ENCODE measurements around the gene SECISBP2.

Gene SECISBP2

DNA sequence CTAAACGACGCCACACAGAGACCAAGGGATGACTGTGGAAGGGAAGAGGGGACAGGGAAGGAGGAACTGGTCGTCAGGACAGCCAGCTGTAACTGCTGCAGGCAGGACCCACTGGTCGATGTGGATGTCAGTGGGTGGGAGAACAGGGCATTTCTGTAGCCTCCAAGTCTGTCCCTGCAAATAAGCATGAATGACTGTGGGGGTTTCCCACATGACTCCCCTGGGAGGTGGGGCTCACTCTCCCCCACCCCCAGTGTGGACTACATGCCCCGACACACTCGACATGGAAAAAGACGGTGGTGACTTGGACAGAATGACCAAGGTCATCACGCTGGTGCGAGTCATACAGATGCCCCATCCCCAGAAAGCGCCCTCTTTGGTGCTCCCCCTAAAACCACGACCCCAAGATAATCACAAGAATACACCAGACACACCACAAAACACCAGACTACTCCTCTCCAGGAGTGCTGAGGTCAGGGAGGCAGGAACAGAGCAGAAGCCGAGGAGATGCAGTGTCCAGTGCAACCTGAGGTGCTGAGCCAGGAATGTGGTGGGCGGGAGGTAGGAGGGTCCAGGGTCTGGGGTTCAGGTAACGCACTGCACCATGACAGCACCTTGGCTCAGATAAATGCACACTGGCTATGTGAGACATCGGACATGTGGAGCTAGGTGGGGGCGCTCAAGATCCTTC lies 64.9 kb downstream of the SECISBP2 start:
- DNase-seq, result no peak

DNA sequence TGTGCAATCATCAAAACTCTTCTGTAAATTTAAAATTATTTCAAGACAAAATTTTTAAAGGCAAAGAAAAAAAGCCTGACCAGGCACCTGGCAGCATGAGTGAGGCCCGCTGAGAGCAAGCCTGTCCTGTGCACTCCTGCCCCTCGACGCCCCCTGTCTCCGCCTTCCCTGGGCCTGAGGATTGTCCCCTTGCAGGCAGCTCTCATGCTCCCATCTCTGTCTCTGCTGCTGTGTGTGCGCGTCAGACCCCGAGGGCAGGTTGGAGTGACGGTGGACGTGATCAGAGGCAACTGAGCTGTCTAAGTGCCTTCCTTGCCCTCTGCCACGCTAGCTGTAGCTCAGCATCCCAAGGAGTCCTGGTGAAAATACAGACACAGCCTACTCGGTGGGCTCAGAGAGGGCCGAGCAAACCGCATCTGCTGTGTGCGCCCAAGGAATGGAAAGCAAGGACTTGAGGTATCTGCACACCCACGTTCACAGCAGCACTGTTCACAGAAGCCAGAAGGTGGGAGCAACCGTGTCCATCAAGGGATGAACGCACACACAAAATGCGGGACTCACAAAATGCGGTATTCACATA lies 65.5 kb downstream of the SECISBP2 start:
- DNase-seq, result no peak

- DNase-seq, result no peak
These were observed 66.5 kb downstream of the SECISBP2 start for GRCh38 chr9:89384783-89385182.

GRCh38 chr9:89386206-89386605 lies 67.9 kb downstream of the SECISBP2 start:
- DNase-seq, result no peak

- no peak for DNase-seq
These were observed 68.5 kb downstream of the SECISBP2 start for GRCh38 chr9:89386797-89387196.

DNA sequence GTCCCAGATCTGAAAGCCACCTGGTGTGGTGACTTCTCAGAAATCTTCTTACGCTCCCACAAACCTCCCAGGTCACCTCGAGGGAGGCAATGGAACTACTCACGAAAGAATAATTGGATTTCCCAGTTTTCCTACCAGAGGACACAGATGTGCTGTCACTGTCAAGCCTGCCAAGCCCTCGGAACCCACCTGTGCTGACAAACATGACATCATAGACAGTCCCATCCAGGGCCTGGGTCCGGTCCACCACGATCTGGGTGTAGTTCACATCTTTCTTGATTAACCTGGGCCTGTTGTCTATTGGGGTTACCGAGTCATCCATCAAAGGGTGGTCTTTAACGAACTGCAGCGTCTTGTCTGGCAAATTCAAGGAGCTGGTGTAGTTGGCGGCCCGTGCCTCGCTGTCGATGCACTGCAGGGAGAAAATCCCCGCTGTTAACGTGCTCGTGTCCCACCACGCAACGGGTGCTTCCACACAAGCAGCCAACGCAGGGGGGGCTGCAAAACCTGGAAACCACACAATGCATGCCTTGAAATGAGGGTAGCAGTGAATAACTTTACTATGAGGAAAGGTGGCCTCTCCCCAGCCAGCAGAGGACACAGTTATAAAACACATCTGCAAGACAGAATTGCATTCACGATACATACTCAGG lies 69.0 kb downstream of the SECISBP2 start:
- no peak for DNase-seq

GRCh38 chr9:89388084-89388867 lies 70.0 kb downstream of the SECISBP2 start:
- DNase-seq, result no peak

DNA sequence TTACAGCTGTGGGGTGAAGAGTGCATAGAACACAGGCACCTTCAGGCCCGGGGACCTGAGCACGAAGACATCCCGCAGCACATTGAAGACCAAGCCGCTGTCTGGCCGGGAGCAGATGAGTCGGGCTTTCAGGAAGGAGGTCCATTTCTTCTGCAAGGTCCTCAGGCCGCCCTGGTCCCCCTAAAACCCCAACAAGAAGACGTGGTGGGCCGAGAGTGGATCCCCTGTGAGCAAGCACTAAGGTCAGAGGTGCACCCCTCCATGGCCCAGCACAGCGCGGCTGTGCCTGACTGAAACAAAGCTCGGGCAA lies 70.5 kb downstream of the SECISBP2 start:
- no peak for DNase-seq

GRCh38 chr9:89390068-89390555 lies 71.8 kb downstream of the SECISBP2 start:
- no peak for DNase-seq

DNA sequence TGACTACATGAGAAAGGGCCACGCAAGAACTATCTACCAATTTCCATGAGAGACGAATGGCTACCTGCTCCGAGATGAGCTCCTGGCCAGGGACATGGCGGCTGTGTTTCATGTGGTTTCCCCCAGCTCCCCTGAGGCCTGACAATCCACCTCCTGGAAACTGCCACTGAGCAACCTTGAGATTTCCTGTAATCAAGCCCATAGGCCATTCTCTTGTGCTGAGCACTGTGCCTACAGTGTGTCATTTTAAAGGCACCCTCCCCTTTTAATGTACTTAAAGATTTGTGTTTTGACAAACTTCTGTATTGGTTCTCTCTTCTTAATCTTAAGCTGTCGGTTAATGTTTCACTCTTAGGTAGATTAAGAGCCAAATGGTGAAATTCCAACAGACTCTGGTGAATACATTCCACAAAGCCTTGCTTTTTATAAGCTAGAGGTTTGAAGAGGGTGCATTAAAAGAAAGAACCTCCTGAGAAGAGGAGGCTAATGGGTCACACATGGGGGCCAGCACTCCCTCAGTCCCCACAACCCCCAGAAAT lies 72.3 kb downstream of the SECISBP2 start:
- DNase-seq, result no peak

DNA sequence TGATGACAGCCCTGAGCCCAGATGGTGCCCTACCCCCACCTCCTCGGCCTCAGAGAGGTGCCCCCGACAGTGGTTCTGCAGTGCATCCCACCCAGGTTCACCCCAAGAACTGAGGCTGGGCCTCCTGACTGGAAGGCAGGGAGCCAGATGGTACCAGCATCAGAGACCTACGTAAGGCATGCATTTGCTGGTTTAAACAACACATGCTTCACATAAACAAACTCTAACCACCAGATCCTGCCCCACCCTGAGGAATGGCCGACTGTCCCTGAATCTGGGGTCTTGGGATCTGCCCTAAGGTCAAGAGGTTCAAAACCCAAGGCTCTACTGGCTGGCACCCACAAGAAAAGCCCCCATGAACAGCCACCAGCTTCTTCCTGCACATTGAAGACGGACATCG lies 73.3 kb downstream of the SECISBP2 start:
- no peak for DNase-seq

DNA sequence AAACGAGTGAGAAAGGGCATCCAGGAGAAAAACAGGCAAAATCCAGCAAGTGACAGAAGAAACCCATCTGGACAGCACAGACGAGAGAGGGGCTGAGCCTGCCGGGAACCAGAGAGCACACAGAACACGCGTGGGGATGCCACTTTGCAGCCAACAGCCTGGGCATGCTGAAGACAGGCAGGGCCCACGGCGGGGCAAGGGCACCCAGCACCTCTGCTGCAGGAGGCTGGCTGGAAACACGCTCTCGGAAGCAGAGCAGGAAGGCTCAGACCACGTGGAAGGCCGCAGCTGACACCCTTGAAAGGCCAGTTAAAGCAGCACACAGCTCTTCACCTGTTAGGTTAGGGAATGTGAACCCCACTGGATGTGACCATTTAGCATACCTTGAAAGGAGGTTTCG lies 76.1 kb downstream of the SECISBP2 start:
- no peak for DNase-seq

- DNase-seq, result no peak
These were observed 77.8 kb downstream of the SECISBP2 start for GRCh38 chr9:89395931-89396710.

- no peak for DNase-seq
These were observed 79.2 kb downstream of the SECISBP2 start for GRCh38 chr9:89397471-89397870.

DNA sequence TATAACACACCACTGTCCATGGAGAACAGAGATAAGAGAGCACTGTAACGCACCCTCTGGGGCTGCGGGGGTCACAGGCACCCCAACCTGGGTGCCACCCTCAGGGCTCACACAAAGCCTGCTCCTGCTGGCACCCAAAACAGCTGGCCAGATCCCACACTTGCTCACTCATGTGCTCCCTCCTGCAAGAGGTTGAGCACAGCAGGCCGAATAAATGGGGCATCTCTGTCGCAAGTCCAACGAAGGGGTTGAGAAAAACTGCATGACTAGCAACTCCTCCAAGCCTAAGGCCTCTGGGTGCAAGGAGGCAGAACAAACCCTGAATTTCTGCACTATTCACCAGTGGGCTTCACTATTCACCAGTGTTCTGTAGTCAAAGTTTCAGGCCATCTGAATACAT lies 80.3 kb downstream of the SECISBP2 start:
- no peak for DNase-seq

DNA sequence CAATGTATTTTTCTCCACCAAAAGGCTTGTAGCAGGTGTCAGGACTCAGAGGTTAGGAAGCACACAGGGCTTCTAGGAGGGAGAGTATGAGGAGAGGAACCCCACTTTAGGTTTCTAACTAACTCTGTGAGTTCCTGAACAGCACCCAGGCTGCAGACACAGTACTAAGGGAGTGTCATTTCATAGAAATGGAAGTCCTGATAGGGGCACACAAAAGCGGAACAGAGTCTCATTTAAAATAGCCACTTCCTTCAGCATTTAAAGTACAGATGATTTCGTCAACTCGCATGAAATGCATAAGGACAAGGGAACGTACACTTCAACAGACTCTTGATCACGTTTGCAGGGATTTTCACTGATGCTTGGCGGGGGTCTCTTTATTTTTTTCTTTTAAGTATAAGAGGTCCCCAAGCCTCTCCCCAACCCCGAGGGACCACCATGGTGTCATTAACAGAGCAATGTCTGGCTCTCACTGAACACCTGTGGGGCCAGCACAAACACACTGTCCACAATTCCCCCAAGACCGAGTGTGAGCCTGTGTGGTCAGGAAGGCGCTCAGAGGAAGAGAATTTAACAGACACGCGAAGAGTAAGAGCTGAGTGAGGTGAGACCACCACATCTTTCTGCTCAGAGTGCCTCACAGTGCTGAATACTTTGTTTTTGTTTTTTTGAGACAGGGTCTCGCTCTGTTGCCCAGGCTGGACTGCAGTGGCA lies 82.3 kb downstream of the SECISBP2 start:
- no peak for DNase-seq

DNA sequence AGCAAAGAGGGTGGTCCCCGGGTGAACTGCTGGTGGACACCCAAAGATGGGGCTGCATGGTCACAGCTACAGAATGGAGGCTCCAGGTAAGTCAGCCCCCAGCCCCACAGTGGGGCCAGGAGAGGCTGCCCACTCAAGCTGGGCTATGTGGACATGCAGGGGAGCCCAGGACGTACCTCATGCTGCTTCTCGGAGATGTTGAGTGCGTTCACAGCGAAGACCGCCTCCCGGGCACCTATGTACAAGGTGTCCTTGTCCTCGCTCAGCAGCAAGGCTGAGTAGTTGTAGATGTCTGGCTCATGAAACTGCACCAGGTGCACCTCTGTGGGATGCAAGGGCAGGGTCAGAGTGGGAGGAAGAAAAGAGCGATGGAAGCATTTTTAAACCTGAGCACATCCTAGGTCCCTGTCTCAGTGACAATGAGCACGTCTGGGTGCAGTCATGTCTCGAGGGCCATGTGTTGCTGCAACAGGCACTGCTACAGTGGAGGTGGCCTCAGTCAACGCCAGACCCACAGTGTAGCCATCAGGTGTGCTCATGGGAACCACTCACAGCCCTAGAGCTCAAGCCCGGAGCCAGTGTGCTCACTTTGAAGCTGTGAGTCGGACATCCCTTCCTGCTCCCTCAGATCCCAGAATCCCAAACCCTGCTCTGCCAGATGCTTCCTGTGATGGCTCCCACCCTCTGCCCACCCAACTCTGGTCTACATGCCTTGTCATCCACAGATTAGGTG lies 84.6 kb downstream of the SECISBP2 start:
- no peak for DNase-seq

DNA sequence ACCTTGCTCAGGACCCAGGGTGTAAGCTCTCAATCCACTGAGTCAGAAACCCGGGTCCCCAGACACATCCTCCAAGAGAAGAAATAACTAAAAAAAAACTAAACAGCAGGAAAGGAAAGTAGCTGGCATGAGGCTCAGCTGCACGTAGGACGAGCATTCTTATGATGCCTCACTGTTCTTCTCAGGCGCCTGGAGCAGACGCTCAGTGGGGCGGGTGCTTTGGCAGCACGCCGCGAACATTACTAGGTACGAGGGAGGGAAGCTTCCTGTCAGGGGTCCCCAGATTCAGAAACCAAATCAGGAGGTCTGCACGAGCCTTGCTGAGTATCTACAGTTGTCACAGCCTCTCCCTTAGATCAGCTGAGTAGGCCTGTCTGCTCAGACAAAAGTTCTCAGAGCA lies 85.8 kb downstream of the SECISBP2 start:
- no peak for DNase-seq

DNA sequence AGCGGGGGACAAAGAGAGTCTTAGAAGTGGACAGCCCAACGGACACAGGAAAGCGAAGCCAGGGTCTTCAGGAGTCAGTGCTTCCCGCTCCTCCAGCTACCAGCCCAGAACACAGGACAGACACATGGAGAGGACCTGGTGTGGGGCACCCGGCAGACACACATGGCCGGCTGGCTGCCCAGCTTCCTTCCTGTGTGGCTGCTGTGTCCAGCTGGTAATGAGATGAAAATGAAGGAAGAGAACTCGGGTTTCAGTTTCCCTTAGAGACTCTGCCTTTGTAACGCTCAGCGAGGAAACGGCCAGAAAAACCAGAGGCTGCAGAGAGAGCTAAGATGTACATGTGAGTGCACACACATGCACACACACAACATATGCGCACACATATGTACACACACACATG lies 87.5 kb downstream of the SECISBP2 start:
- DNase-seq, result no peak

DNA sequence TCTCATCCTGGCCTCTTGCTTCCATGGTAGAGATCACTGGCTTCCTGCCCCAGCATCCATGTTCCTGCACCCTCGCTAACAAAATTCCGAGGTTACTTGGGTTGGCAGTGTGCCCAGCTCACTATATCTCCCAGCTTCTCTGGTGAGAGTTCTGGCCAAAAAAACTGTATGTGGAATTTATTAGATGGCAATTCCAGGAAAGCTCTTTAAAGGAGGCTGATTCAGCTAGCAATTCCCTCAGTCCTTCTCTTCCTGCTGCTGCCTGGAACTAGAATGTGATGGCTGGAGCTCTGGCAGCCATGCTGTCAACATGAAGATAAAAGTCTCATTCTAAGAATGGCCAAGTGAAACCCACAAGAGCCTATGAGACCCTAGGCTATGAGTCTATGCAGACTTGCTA lies 88.8 kb downstream of the SECISBP2 start:
- DNase-seq, result no peak

- DNase-seq, result no peak
These were observed 90.4 kb downstream of the SECISBP2 start for GRCh38 chr9:89408628-89409101.

Data from NCI-H1092 treated with DMSO at 0.1 percent for 48 hours (cell line).